Measurements from ENCODE around the gene TPP1. TPM values are rescaled to one million over a fixed set of nuclear protein-coding genes. Genes with fewer than 3 reads are reported as not detected.

Gene TPP1
- total RNA-seq, 1 donor from 2014 or later, result 241 TPM

GRCh38 chr11:6566704-6567370 lies 52.4 kb downstream of the TPP1 start:
- no peak for DNase-seq (ENCODE audit: extremely low read depth, low read depth, low spot score)

GRCh38 chr11:6565988-6566703 lies 53.1 kb downstream of the TPP1 start:
- DNase-seq (ENCODE audit: extremely low read depth, low read depth, low spot score), result no peak

- DNase-seq (ENCODE audit: extremely low read depth, low read depth, low spot score), result no peak
Observed at GRCh38 chr11:6565325-6565724, 53.9 kb downstream of the TPP1 start.

- no peak for DNase-seq (ENCODE audit: extremely low read depth, low read depth, low spot score)
Observed at GRCh38 chr11:6563667-6564066, 55.6 kb downstream of the TPP1 start.

GRCh38 chr11:6563121-6563619 lies 56.1 kb downstream of the TPP1 start:
- DNase-seq (ENCODE audit: extremely low read depth, low read depth, low spot score), result no peak

Other genes with a start within 250 kb of the TPP1 start
- 89.0 and 90.5 TPM in 2 replicates for gene SMPD1, start 228.9 kb downstream of the TPP1 start, total RNA-seq
- gene APBB1, start 200.3 kb downstream of the TPP1 start, total RNA-seq, result 36.3 and 46.7 TPM in 2 replicates
- 2.5 TPM in 1 of 2 replicates, not detected in the other for gene HPX, start 178.4 kb downstream of the TPP1 start, total RNA-seq
- gene TRIM3, start 145.5 kb downstream of the TPP1 start, total RNA-seq, result 17.1 and 46.3 TPM in 2 replicates
- gene ARFIP2, start 138.1 kb downstream of the TPP1 start, total RNA-seq, result 46.2 and 60.3 TPM in 2 replicates
- gene TIMM10B, start 137.9 kb downstream of the TPP1 start, total RNA-seq, result 15.5 and 30.4 TPM in 2 replicates
- 1.2 and 5.1 TPM in 2 replicates for gene DNHD1, start 122.1 kb downstream of the TPP1 start, total RNA-seq
- 19.2 and 19.6 TPM in 2 replicates for gene RRP8, start 15.8 kb downstream of the TPP1 start, total RNA-seq
- 191 and 194 TPM in 2 replicates for gene ILK, start 15.6 kb downstream of the TPP1 start, total RNA-seq
- gene TAF10, start 7.2 kb downstream of the TPP1 start, total RNA-seq, result 81.6 and 122 TPM in 2 replicates
- 89.7 and 177 TPM in 2 replicates for gene DCHS1, start 36.4 kb upstream of the TPP1 start, total RNA-seq
- gene MRPL17, start 63.9 kb upstream of the TPP1 start, total RNA-seq, result 68.9 and 76.8 TPM in 2 replicates
- 0.15 and 0.18 TPM in 2 replicates for gene OR2AG2, start 152.6 kb upstream of the TPP1 start, total RNA-seq
- gene OR2AG1, start 163.6 kb upstream of the TPP1 start, total RNA-seq, result not detected in 2 replicates
- 0.19 and 0.29 TPM in 2 replicates for gene OR6A2, start 180.3 kb upstream of the TPP1 start, total RNA-seq
- gene OR10A5, start 226.3 kb upstream of the TPP1 start, total RNA-seq, result not detected in 2 replicates
- gene OR10A2, start 243.6 kb upstream of the TPP1 start, total RNA-seq, result not detected in 2 replicates